HG02642 (cell line): ENCODE measurements around the gene CDC42BPA.

Source experiments
- ATAC-seq: cut with Tn5 transposase; IDR thresholded peaks from one replicate; pipeline ENCODE4 v1.9.1; 2021; ENCODE audit warnings: mild to moderate bottlenecking; ENCODE audit not compliant: unreplicated experiment, poor library complexity

CDC42BPA gene

GRCh38 chr1:227223171-227223806 lies 95.0 kb downstream of the CDC42BPA start:
- ATAC-seq: no peak

- no peak for ATAC-seq
Observed at GRCh38 chr1:227219715-227220292, 98.5 kb downstream of the CDC42BPA start.

- no peak for ATAC-seq
Observed at GRCh38 chr1:227218870-227219573, 99.3 kb downstream of the CDC42BPA start.

DNA sequence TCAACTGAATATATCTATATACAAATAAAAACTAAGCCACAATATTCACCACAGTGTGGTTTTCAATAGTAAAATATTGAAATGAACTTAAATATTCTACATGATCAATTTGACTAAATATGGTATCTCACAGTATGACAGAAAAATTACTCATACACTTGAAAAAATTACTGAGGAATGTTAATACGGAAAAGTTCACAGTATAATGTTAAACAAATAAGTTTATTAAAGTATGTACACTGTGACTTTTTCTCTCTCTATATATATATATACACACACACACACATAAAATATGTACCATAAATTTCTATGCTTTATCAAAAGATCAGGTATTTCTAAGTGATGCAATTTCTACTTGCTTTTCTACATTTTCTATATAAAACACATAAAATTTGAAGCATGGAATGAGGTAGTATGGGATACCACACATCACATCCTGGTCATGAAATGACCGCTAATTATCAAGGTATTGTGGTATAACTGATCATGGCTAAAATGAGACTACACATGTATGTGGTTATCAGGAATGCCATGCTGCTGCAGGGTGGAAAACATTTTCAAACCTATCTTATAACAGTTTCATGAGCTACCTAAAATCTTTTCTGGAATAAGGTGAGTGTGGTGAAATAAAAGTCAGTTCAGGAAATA lies 102.3 kb downstream of the CDC42BPA start:
- ATAC-seq: no peak

GRCh38 chr1:227214207-227214606 lies 104.1 kb downstream of the CDC42BPA start:
- no peak for ATAC-seq

DNA sequence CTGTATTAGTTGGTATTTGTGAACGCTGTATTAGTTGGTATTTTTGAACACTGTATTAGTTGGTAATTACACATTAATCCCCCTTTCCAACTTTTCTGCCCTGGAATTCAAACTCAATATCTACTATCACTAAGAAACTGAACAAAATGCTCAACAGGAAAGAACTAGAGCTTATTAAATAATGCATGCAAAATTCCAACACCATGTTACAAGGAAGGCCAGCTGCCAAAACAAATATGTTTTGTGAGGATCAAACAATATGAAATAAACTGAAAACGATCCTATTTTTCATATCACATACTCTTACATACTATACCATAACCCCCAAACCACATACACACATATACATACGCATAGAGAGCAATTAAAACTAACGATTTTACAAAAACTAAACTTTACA lies 104.9 kb downstream of the CDC42BPA start:
- no peak for ATAC-seq

DNA sequence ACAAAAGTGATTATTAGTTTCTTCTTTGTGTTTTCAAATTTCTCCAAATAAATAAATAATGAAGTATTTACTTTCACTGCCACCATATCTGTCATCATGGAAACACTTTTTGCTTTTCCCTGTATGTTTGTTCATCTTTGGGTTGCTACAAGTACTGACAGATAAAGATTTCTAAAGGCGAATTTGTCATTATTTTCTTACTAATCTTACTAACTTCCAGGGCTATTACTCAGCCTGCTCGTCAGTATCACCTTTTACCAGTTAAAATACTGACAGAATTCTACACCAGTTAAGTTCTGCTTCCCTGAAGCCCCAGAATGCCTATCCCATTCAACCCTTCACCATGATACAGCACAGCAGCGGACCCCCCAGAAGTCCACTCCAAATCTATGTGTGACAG lies 106.1 kb downstream of the CDC42BPA start:
- no peak for ATAC-seq

GRCh38 chr1:227210604-227211003 lies 107.7 kb downstream of the CDC42BPA start:
- ATAC-seq: no peak

DNA sequence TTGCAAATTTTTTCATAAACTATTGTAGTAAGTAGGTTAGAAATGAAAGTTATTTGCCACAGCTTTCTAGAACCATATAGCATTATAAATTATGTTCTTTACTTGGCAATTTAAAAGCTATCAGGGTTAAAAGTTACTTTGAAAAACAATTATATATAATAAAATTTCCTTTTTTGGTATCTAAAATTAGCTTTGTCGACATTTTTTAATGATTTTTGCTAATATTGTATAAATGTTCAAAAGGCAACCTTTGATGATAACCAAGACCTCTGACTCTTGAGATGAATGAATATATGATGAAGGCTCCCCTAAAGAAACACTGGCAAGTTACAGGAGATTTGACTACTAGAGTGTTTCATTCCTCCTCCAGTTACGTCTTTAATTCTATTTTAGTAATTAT lies 121.2 kb downstream of the CDC42BPA start:
- no peak for ATAC-seq

DNA sequence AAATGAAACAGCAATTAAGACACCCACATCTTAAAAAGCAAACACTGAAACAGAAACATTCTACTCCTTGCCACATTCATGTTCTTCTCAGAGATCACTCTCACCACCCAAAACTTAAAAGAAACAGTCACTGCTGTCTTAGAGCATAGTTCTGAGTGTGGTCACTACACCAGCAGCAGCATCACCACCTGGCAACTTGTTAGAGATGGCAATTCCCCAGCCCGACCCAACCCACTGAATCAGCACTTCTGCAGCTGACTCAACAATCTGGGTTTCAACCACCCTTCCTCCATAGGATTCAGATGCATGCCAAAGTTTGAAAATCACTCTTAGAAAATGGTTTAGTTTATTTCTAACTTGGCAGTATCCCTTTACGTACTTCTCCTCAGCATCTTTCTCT lies 126.1 kb downstream of the CDC42BPA start:
- ATAC-seq: peak; percentile 55

- no peak for ATAC-seq
Observed at GRCh38 chr1:227191607-227192006, 126.7 kb downstream of the CDC42BPA start.

- no peak for ATAC-seq
Observed at GRCh38 chr1:227190321-227190720, 128.0 kb downstream of the CDC42BPA start.

DNA sequence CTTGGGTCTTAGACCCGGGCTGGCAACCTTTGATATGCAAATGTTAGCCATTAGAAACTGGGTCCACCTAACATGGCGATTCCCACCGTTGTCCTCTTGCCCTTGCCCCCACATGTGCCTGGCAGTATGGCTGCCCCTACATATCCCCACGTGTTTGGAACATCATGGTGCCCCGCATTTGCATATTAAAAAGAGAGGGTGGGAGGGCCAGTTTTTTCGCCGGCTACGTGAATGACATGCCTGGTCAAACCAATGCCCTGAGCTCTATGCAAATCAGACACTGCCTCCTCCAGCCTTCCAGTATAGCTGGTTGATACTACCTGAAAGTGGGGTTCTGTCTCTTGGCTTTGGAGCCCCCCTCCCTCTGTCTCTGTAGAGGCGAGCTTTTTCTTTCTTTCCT lies 133.0 kb downstream of the CDC42BPA start:
- no peak for ATAC-seq

GRCh38 chr1:227182012-227182411 lies 136.3 kb downstream of the CDC42BPA start:
- no peak for ATAC-seq

DNA sequence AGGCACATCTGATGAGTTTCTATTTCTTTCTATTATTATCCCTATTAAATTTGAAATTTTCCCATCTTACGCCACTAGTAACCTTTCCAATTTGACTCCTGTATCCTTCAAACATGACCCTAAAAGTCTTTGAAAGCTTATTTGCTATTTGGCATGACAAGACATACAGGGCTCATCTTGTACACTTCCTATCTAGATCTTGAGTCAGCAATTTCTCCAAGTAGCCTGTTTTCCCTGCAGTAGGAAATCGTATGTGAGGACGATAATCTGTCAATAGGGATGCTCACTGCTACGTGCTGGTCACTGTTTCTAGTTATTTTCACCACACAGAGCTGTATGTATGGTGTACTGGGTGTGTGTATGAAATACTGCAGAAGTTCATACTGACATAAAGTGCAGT lies 142.7 kb downstream of the CDC42BPA start:
- no peak for ATAC-seq

DNA sequence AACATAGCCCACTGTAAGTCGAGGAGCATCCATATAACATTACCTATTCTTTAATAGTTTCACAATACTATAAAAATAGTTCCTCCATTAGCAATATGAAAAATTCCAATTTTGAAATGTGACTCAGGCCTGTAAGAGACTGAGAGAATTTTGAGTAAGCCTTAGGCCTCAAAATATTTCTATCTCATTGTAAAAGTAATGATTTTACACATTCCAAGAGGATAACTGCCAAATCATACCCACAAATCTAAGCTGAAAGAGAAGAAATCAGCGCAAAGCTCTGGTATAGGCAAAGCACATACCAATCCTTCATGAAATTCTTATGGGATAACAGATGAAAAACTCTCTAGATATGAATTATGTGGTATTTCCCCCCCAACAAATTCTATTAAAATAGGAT lies 144.1 kb downstream of the CDC42BPA start:
- no peak for ATAC-seq

GRCh38 chr1:227170361-227171166 lies 147.7 kb downstream of the CDC42BPA start:
- no peak for ATAC-seq

DNA sequence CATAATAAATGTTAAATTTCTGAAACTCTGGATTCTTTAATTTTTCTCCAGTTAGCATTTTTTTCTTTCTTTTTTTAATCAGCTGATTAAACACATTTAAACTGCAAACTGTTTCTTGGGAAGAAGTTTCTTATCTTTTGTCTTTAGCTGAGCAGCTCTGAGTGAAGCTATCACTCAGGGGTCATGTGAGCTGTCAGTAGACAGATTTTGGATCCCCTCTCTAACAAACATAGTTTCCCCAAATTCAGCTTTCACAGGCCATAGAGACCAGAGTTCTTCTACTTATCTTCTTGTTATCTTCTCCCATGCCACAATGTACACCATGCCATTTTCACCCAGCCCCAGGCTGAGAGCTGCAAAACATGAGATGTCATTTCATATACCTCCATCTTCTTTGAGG lies 148.9 kb downstream of the CDC42BPA start:
- ATAC-seq: no peak

GRCh38 chr1:227167276-227168101 lies 150.8 kb downstream of the CDC42BPA start:
- ATAC-seq: no peak

GRCh38 chr1:227166559-227166958 lies 151.7 kb downstream of the CDC42BPA start:
- no peak for ATAC-seq
